Stimulated activated CD8-positive, alpha-beta memory T cell treated with anti-CD3 and anti-CD28 coated beads, Interleukin-15, amount 100 ng/mL, for 1 hour (primary cell): ENCODE measurements around the gene SETDB1.

Source experiments
- DNase-seq: peaks from one replicate; pipeline ENCODE4 v3.0.0-alpha.2; 2020; ENCODE audit warnings: low read depth

The SETDB1 gene

DNA sequence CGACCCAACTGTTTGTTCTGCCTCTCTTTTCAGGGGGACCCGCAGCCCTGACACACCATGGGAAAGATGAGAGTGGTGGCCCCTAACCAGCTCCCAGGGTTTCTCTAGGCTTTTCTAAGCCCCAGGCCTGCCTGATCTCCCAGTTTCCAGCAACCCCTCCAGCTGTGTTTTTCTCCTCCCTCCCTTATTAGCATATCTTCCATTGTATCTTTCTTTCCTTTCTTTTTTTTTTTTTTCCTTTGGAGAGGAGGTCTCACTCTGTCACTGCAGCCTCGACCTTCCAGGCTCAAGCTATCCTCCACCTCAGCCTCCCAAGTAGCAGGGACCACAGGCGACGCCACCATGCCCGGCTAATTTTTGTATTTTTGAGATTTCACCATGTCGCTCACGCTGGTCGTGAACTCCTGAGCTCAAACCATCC, 50.2 kb downstream of the SETDB1 start:
- DNase-seq, result no peak

DNA sequence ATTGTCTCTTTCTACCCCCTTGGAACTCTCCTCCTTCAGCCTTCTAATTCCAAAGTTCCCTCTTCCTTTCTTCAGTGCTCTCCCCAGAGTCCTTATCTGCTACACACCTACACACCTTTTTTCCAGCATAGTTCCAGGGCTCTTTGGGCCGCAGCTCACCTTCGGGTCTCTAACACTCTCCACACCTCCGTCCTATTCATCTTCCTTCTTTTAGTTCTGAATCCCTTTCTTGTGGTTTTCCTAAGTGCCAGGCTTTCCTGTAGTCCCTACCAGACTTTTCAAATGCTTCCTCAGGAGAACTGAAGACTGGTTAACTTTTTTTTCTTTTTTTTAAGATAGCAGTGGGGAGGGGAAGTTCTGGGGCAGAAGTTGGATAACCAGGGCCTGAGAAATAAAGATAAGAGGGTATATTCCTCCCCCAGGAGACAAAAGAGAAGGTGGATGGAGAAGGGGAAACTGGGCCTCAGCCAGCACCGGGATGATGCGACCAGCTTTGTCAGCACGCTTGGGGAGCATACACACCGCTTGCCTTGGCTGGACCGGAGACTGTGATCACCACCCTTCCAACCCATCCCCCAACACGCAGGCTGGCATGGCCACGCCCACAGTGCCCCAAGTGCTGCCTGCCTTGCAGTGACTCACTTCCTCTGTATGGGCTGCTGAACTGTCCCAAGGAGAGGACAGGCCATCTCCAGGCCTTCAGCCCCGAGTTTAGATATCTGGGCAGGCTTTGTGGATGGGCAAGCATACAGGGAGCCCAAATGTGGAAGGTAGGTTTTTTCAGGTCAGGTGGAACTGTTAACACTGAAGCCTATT, 50.9 kb downstream of the SETDB1 start:
- DNase-seq, result peak; percentile 49

DNA sequence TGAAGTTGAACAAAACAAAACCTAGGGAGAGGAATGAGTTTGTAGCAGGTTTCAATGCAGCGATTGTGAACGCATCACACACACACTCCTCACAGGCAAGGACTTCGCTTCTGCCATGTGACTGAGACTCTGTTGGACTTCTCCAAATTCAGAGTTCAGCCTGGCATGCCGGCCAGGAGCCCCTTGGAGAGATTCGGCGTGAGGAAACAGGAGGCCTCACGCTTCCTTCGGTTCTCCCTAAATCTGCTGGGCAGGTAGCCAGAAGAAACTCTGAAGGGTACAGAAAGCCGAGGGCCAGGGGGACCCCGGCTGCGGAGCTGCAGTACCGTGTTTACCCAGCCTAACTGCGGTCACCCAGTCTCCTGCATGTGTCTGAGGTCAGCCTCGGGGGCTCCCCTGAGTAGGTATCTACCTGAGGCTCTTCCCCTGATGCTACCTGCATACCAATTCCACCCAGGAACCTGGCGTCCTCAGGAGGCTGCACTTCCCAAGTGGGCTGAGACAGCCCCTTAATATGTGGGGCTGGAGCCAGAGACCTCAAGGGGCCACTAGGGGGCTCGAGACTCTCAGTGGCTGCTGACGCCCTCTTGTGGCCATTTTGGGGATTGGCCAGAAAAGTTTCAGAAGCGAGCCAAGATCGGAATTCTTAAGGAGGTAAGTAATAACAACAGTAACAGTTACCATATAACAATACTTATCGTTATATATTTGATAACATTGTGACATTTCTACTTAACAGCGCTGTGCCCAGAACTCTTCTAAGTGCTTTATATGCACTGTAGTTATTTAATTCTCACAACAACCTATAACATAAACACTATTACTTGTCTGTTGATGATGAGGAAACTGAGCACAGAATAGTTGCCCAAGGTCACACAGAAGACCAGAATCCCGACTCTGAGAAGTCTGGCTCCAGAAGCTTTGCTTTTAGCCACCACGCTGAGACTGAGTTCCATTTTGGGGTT, 53.2 kb downstream of the SETDB1 start:
- peak; percentile 92 for DNase-seq

DNA sequence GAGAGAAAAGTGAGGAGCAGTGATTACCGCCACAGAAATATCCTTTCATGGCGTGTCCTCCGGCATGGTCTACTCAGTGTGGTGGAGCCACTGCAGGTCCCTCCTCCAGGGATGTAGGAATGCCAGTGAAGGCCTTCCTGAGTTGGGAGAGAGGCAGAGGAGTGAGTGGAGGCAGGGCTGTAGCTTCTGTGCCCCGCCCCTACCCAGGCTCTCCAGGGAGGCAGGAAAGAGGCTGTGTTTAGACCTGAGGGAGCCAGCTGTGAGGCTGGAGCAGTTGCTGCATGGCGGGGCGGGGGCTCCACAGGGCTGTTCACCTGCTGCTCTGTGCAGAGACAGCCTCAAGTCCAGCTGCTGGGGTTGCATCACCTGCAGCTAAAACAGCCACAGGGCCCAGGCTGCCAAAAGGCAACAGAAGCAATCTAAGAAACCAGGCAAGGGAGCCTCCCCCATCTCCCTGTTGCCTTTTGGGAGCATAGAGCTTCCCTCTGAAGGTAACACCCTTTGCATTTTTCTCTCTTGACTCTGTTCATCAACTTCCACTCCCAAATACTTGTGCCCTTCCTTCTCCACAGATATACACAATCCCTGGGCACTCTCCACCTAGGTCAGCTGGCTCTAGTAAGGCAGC, 55.1 kb downstream of the SETDB1 start:
- DNase-seq, result no peak

DNA sequence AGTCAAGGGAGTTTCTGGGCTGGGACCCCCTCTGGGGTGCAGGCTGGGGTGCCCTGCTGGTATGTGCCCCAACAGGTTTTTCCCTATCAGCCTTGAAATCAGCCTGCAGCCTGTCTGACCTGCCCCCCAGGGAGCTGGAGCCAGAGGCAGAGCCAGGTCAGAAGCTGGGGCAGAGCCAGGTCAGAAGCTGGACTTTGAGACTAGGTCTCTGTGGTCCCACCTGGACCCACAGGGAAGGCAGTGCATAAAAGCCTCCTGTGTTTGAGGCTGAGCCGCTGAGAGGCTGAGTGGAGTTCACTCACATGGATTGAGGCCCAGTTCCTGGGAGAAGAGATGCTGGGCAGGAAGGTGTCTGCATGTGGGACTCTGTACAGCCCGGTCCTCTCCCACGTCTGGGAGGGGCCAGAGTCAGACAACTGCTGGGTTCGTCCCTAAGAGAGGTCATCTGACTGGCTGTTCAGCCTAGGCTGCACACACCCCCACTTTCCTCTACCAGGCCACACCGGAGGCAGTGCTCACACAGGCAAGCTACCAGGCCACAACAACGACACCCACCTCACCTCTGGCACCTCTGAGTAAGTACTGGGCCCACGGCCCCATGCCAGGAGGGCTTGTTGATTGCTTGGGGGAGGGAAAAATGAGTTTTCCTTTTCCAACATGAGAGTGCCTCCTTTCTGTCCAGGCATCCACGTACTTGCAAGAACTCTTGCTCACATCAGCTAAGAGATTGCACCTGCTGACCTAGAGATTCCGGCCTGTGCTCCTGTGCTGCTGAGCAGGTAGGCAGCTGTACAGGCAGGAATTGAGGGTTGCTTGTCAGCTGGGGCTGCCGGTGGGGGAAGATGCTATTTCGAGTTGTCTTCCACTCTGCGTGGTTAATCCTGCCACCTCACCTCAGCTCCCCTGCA, 55.9 kb downstream of the SETDB1 start, which contains the start of gene ANXA9:
TSS of gene ANXA9 (plus strand) at position 488 of the 908 bp plus-strand sequence. CDS start 814 bp downstream, outside the sequence.
- no peak for DNase-seq

DNA sequence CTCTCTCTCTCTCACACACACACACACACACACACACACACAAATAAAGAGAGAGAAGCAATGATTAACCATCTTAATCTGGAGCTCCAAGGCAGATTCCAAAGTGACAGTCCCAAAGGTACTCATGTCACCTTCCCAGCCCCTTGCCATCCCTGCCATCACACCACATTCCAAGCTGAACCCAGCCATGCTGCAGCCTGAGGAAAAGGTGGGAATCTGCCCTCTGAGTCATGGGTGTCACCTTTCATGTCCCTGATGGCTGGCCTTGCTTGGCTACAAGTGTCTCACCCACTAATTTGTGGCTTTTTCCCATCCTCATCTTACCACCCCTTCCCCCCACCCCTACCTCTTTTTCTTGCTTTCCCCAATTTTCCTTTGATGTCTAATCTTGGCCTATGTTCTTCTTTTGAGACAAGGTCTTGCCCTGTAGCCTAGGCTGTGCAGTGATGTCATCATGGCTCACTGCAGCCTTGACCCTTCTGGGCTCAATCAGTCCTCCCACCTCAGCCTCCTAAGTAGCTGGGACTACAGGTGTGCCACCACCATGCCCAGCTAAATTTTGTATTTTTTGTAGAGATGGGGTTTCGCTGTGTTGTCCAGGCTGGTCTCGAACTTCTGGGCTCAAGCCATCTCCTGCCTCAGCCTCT, 59.1 kb downstream of the SETDB1 start:
- no peak for DNase-seq

DNA sequence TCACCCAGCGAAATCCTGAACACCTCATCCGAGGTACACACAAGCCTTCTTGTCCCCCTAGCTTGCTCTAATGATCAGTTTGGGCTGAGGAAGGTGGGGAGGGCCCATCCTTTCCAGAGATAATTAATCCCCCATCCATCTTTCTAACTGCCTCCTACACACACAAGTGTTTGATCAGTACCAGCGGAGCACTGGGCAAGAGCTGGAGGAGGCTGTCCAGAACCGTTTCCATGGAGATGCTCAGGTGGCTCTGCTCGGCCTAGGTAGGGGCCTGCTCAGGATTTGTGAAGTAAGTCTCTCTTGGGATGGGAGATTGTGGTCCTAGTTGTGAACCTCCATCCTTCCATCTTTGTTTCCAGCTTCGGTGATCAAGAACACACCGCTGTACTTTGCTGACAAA, 61.8 kb downstream of the SETDB1 start:
- no peak for DNase-seq

DNA sequence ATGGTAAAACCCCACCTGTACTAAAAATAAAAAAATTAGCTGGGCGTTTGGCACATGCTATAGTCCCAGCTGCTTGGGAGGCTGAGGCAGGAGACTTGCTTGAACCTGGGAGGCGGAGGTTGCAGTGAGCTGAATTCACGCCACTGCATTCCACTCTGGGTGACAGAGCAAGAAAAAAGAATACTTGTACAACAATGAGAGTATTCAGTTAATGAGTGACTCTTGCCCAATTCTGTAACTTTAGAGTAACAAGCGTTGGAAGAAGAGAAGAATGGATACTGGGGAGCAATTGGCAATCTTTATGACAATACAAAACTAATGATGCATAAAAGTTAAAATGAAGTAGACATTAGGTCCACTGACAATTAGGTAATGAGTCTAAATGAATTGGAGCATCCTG, 66.5 kb downstream of the SETDB1 start:
- DNase-seq, result no peak

DNA sequence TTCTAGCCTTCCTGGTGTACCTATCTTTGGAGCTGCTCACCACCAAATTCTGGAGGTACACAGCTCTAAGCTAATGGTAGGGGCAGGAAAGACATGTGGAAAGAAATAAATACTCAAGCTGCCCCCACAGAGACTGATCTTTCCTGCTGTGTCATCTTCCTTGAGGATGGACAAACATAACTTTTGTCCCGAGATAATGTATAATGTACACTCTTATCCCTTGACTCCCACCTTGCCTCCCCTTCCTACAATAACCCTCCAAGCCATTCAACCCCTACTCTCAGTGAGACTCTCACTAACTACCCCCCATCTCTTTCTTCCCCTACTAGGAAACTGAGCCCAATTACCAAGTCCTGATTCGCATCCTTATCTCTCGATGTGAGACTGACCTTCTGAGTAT, 68.1 kb downstream of the SETDB1 start:
- no peak for DNase-seq

DNA sequence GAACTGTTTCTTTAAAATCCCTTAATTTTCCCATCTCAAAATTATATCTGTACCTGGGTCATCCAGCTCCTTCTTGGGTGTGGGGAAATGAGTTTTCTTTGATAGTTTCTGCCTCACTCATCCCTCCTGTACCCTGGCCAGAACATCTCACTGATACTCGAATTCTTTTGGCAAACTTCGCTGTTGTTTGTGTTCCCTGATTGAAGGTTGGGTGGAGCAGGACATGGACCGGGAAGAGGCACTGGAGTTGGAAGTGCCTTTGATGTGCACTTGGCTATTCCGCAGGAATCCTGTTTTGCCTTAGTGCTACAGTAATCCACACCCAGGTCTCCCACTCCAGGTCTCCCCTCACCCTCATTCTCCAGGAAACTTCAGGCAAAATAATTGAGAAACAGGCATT, 69.3 kb downstream of the SETDB1 start:
- DNase-seq, result no peak

DNA sequence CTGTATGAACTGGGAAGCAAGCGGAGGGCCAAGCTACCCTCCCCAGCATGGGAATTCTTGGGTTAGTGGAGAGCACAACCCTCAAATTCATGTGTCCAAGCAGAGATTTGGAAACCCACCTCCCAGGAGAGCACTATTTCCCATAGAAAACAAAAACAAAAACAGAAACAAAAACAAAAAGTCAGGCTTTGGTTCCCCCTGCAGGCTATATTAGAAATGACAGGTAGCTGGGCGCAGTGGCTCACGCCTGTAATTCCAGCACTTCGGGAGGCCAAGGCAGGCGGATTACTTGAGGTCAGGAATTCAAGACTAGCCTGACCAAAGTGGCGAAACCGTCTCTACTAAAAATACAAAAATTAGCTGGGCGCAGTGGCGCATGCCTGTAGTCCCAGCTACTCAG, 69.7 kb downstream of the SETDB1 start:
- DNase-seq, result no peak

DNA sequence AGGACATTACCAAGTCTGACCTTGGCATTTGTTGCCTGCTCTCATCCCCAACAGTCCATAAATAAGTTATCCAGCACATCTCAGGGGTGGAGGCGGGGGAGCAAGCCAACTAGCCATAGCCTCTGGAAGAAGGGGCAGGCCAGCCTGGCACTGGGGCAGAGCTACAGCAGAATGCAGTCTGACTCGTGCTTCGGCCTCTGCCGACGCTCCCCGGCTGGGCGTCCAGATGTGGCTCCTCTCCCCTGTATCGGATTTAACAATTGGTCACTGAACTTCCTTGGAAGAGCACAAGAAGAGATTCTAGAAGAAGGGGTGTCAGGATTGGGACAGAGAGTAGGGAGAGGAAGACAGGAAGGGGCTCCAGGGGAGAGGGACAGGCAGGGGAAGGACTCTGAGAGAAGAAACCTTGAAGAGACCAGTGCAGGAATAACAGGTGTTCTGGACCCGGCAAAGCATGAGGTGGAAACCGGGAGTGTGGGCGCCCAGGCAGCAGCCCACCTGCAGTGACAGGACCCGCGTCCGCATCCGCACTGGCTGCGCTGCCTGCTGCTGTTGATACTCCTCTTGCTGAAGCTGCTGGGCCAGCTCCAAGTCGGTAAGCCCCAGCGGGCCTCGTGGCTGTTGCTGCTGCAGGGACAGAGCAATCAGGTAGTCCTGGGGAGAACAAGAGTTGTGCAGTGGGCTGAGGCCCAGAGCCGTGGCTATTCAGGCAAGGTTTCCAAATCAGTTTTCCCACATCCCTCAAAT, 71.1 kb downstream of the SETDB1 start:
- no peak for DNase-seq

DNA sequence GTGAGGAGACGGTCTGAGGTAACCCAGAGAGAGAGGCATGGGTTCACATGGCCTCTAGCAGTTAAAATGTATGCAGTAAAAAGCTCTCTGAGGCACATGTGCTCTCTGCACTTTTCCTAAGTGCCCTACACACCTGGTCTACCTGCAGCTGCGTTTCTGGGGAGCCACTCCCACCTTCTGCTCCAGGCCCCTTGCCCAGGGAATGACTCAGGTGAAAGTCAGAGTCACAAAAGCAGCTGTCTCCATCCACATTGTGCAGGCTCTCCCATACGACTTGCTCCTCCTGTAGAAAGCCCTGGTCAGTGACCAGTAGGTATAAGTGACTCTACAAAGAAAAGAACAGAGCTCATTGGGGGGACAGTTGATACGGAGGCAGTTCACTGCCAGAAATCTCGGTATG, 71.8 kb downstream of the SETDB1 start:
- no peak for DNase-seq

DNA sequence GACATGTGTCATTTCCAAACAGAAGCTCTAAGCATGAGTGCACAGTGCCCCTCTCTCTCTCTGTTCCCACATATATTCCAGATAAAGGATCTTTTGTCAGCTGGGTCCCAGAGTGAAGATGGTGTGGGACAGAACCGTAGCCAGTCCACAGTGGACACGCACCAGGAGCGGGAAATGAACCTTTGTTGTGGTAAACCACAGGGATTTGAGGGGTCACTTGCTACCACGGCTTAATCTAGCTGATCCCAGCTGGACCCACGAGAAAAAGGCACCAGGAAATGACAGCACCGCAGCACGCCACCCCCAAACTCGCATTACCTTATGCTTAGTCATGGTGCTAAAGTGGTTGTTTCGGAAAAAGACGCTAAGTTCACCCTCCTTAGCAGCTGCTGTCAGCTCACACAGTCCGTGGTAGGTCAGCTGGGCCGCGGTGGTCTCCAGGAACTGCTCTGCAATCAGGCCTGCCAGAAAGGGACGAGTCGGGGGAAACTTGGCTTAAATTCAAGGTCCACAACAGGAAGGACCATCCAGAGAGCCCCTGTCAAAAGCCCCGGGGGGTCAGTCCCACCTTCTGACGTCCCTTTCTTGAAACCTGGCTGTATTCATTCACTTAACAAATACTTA, 73.0 kb downstream of the SETDB1 start:
- no peak for DNase-seq

DNA sequence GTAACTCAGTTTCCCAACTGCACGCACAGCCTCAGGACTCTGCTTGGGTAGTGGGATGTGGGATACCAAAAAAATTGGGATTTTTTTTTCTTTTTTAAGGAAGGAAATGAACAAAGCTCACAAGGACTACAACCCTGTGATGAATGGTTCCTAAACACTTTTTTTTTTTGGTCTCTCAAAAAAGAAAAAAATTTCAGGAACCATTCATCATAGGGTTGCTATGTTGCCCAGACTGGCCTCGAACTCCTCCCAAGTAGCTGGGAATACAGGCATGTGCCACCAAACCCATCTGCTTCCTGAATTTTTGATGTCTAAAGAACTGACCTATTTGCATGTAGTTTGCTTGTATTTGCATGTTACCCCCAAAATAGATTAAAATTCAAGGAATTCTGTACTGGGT, 73.8 kb downstream of the SETDB1 start:
- DNase-seq, result no peak

DNA sequence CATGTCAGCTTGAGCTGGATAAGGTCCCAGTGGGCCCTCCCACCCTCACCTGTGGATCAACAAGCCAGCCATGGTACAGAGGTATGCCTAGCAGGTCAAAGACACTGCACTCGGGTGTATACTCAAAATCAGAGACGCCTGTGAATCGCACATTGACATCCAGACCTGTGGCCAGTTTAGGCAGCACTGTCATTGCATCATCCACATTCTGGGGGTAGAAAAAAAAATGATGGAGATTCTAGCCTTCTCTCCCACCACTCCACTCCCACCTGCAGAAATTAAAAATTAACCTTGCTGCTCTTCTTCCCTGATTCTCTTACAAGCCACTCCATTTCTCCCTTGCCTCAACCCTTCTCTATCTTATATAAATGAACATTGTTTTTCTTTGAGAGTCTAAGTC, 74.2 kb downstream of the SETDB1 start:
- no peak for DNase-seq

DNA sequence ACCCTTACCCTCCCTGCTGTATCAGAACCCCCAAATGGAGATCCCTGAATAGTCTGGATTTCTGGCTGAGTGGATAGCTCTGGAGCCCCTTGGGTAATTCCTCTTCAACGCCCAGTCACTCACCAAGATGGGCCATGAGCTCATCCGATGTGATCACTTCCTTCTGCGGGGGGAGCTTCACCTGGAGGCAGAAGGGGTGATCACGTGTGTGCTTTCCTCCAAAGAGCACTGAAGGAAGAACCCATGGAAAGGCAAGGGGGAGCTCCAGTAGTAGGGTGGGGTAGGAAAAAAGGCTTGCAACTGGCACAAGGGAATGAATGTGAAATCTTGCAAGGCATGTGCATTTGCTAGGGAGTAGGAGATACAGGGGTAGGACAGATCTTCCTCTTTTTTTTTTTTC, 75.4 kb downstream of the SETDB1 start:
- DNase-seq, result no peak

DNA sequence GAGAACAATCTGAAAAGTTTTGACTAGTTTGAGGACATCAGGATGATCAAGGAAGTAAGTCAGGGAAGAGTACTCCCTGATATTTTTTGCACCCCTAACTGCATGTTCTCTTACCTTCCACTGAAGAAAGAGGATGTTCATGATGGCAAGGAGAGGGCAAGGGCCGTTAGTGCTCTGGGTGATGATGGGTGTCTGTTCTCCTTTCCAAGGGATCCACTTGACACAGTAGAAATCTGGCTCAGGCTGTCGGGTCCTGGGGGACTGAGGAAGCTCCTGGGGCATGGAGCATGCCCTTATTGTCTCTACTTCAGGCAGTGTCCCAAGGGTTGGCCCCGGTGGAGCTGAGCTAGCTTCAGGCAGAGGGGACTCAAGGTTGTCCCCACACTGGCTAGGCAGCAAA, 75.9 kb downstream of the SETDB1 start:
- DNase-seq, result no peak

DNA sequence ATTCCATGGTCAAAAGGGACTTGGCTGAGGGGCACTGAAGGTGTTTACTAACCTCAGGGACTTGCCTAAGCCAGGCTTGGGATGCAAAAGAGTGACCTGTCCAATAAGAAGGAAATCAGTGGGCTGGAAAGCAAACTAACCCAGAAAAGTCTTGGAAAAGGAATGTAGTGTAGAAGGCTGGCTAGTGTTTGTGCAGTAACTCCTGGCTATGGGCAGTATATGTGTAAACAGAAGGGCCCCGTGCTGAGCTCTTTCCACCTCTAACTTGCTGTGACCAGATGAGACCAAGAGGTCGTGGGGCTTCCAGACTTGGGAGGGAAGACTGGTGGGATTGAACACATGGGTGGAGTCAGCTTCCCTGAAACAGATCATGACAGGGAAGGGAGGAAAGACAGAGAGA, 76.4 kb downstream of the SETDB1 start:
- no peak for DNase-seq

DNA sequence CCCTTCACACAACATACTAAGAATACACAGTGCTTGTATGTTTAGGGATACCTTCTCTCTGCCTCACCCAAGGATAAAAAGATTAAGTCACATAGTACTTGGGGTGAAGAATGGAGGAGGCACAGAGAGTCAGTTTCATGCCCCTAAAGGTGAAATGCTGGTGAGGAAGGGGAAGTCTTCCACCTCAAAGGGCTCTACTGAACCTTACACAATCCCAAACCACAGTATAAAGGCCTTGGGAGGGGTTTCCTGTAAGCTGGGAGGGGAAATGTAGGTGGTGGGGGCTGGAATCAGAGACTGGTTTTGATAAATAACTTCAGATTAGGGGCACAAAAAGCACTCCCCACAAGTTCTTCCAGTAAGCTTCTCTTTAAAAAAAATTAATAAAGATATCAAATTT, 77.0 kb downstream of the SETDB1 start:
- no peak for DNase-seq
